A549 (cell line): ENCODE data around the gene SEC24B. TPM values are rescaled to one million over a fixed set of nuclear protein-coding genes. Genes with fewer than 3 reads are reported as not detected.
A peak's percentile ranks its signal among the peaks of the same experiment; 100 is the strongest.

Experiments
- ATAC-seq, 2 experiments: fragments of 200-7000 bp in 1 of 2; fragments of >200 bp in 1 of 2; cut with Nextera tagmentation in 1 of 2; cut with Tn5 transposase in 1 of 2; 3 replicates each; pipeline versions ENCODE4 v1.8.0 to v1.9.1; 2018 to 2020; ENCODE audit warnings: mild to moderate bottlenecking in 1 of 2, moderate library complexity in 1 of 2
- CTCF ChIA-PET: fragments of 300-600 bp; sonication (Branson Sonifier 250); formaldehyde crosslinking; extraction: SDS; loops from one replicate; lab custom pipeline; 2021; ENCODE audit warnings: antibody characterized with exemption, inconsistent platforms; lab: Yijun Ruan, JAX
- POLR2A ChIA-PET: fragments of 350-600 bp; formaldehyde crosslinking; extraction: SDS; loops from one replicate; lab custom pipeline; 2021; ENCODE audit warnings: antibody characterized with exemption, inconsistent platforms; lab: Yijun Ruan, JAX
- DNase-seq, 2 experiments: peaks; one replicate each; pipeline versions ENCODE4 v3.0.0 to v3.0.0-alpha.2; 2011 to 2016; ENCODE audit warnings: low read depth in 1 of 2, low spot score in 1 of 2
- FAIRE-seq: peaks from 2 replicates; lab custom pipeline; 2011; peaks lifted over from hg19 to GRCh38; lab: Jason Lieb, UNC
- H3K27ac ChIP-seq, 2 experiments: fragments of >200 bp; sonication (Bioruptor Twin); formaldehyde crosslinking; 3 replicates each; pipeline ENCODE4 v1.5.1; 2016 to 2017
- H3K4me1 ChIP-seq: fragments of >200 bp; sonication (Bioruptor Twin); formaldehyde crosslinking; 3 replicates; pipeline ENCODE4 v1.6.1; 2016
- H3K4me2 ChIP-seq: fragments of >200 bp; sonication (Bioruptor Twin); formaldehyde crosslinking; 3 replicates; pipeline ENCODE4 v1.6.1; 2016
- H3K4me3 ChIP-seq: fragments of >200 bp; sonication (Bioruptor Twin); formaldehyde crosslinking; 3 replicates; pipeline ENCODE4 v1.5.1; 2016
- H3K9me3 ChIP-seq: fragments of >200 bp; sonication (Bioruptor Twin); formaldehyde crosslinking; 3 replicates; pipeline ENCODE4 v1.6.1; 2016
- CEBPB ChIP-seq, 2 experiments: fragments of >200 bp in 1 of 2; sonication (Bioruptor Twin) in 1 of 2; formaldehyde crosslinking in 1 of 2; IDR thresholded peaks; 2 replicates each; pipeline ENCODE4 v1.6.1; 2012 to 2016
- CHD2 ChIP-seq: fragments of 150-350 bp; IDR thresholded peaks from 2 replicates; pipeline ENCODE4 v1.6.1; 2014; ENCODE audit warnings: low read length; ENCODE audit not compliant: partially characterized antibody
- JUN ChIP-seq, 2 experiments: fragments of >200 bp; sonication (Bioruptor Twin); formaldehyde crosslinking; IDR thresholded peaks; 2 replicates in 1 of 2; 3 replicates in 1 of 2; pipeline ENCODE4 v1.6.1; 2016 to 2017
- KDM1A ChIP-seq: fragments of 200-600 bp; sonication (generic); IDR thresholded peaks from 2 replicates; pipeline ENCODE4 v1.6.1; 2016; ENCODE audit warnings: low read depth, mild to moderate bottlenecking
- NFE2L2 ChIP-seq: fragments of 150-350 bp; conservative IDR thresholded peaks from 2 replicates; pipeline ENCODE4 v1.6.1; 2014; ENCODE audit warnings: low read length
- PHF8 ChIP-seq: fragments of 200-600 bp; sonication (generic); IDR thresholded peaks from 2 replicates; pipeline ENCODE4 v1.6.1; 2016; ENCODE audit warnings: low read depth, mild to moderate bottlenecking, antibody characterized with exemption, moderate library complexity, borderline replicate concordance
- POLR2A ChIP-seq: IDR thresholded peaks from 2 replicates; pipeline ENCODE4 v1.6.1; 2012; ENCODE audit warnings: mild to moderate bottlenecking, low read length
- SREBF2 ChIP-seq: fragments of 450-650 bp; IDR thresholded peaks from 2 replicates; pipeline ENCODE4 v1.6.1; 2014; ENCODE audit warnings: mild to moderate bottlenecking, moderate library complexity
- TP53 ChIP-seq: fragments of 250-450 bp; sonication (Bioruptor Pico); IDR thresholded peaks from 2 replicates; pipeline ENCODE4 v1.5.0; 2021; ENCODE audit warnings: mild to moderate bottlenecking, moderate library complexity
- ZC3H11A ChIP-seq: fragments of 450-650 bp; IDR thresholded peaks from 2 replicates; pipeline ENCODE4 v1.6.1; 2014; ENCODE audit warnings: antibody characterized with exemption, mild to moderate bottlenecking
- ZSCAN20 ChIP-seq: fragments of 250-450 bp; sonication (Bioruptor Pico); IDR thresholded peaks from 2 replicates; pipeline ENCODE4 v1.8.0; 2022; ENCODE audit warnings: mild to moderate bottlenecking, moderate library complexity
- WGBS: methylation state at CpG from one replicate; pipeline ENCODE4 v1.1.6; 2017; ENCODE audit errors: missing lambda C conversion rate; 5-methylcytosine and 5-hydroxymethylcytosine counted together
- polyA plus RNA-seq, 4 experiments: library from polyadenylated mRNA; depleted of rRNA in 3 of 4; stranded (reverse); fragments of >200 nt; fragmentation: RNase III in 1 of 4; extraction: RNeasy Plus Mini Kit Qiagen cat#74134 plus additional on column Dnase treatment in 1 of 4; gene quantifications; 2 replicates in 3 of 4; 3 replicates in 1 of 4; pipeline ENCODE4 v1.2.3, GENCODE V29; 2011 to 2017
- TF ChIP-seq, protein P1 (sequence below): fragments of 200-600 bp; sonication (generic); IDR thresholded peaks from 2 replicates; pipeline ENCODE4 v1.6.1; 2016; ENCODE audit warnings: antibody characterized with exemption, mild to moderate bottlenecking, moderate library complexity
- TF ChIP-seq, protein P2 (sequence below): fragments of >200 bp; sonication (Bioruptor Twin); formaldehyde crosslinking; IDR thresholded peaks from 3 replicates; pipeline ENCODE4 v1.6.1; 2016
- TF ChIP-seq, protein P3 (sequence below): IDR thresholded peaks from 2 replicates; pipeline ENCODE4 v1.6.1; 2012; ENCODE audit warnings: low read depth, borderline replicate concordance
- TF ChIP-seq, protein P4 (sequence below): fragments of >200 bp; sonication (Bioruptor Twin); formaldehyde crosslinking; IDR thresholded peaks from 3 replicates; pipeline ENCODE4 v1.5.1; 2016
- TF ChIP-seq, protein P5 (sequence below): fragments of 250-450 bp; sonication (Bioruptor Pico); IDR thresholded peaks from 2 replicates; pipeline ENCODE4 v1.5.0; 2020; ENCODE audit warnings: low read depth, mild to moderate bottlenecking, moderate library complexity
- TF ChIP-seq, protein P6 (sequence below): IDR thresholded peaks from 2 replicates; pipeline ENCODE4 v1.6.1; 2012

SEC24B gene
- polyA plus RNA-seq, 2 of the 4 experiments (the other 2 are of a cell fraction) = 13.8 to 40.0 TPM

DNA sequence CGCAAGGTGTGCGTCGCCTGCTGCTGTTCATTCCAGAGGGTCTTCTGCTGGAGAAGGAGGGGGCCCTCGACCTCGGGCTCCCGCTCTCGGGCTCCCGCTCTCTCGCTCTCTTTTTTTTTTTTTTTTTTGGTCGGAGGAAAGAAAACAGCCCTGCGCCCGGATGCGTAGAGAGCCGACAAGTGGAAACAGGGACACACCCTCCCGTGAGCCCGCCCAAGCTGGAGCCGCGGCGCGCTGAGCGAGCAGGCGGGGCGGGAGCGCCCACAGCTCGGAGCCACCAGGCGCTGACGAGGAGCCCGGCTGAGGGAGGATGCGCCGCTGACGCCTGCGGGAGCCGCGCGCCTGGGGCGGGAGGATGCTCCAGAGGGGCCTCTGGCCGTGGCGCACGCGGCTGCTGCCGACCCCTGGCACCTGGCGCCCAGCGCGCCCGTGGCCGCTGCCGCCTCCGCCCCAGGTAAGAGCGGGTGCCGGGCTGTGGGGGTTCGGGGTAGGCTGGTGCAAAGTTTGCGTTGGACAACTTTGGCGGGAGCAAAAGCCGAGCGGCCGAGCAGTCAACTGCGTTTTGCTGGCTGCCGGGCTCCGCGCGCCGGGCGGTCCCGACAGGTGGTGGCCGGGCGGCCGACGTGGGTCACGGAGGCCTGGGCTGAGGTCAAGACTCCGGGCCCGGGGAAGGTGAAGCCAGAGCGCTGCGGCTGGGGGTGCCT is 126.5 kb downstream of the SEC24B start, which contains the start of gene MCUB:
MCUB (plus strand) TSS at position 264 of the 704 bp plus-strand sequence; CDS start at position 356, 92 bp downstream.
- Histone ChIP-seq H3K4me3 (peak within 1 kb of the TSS; percentile 77), H3K27ac (peak within 1 kb of the TSS; percentile 81 to 92), H3K4me1 (peaks cover 11% of the 10 kb centered on the region; the same call in 1 of the 3 replicates), H3K9me3 (no peaks in the 10 kb centered on the region), H3K4me2 (peak within 1 kb of the TSS; percentile 83)
- FAIRE-seq = no peak
- DNase-seq = peak; percentile 82 to 85
- ChIA-PET CTCF (interaction anchor here (0.9 to 1.2 kb wide), 2 partner anchors 126 to 133 kb away, joined by 3 to 4 read pairs; partner anchors contain the start of gene SEC24B), POLR2A (interaction anchor here (0.6 to 1.0 kb wide), 4 partner anchors 53 to 410 kb away, joined by 3 to 4 read pairs (median 4); partner anchors contain the start of gene GAR1)
- ATAC-seq = peak; percentile 98
- 0% methylated on average over 7 of the region's 73 CpGs for WGBS
- TF ChIP-seq TP53 (CRISPR knock-in tag) = no peak
- TF ChIP-seq CEBPB (IDR thresholded peaks at IDR 0.05) = no peak
- TF ChIP-seq, protein P1, sequence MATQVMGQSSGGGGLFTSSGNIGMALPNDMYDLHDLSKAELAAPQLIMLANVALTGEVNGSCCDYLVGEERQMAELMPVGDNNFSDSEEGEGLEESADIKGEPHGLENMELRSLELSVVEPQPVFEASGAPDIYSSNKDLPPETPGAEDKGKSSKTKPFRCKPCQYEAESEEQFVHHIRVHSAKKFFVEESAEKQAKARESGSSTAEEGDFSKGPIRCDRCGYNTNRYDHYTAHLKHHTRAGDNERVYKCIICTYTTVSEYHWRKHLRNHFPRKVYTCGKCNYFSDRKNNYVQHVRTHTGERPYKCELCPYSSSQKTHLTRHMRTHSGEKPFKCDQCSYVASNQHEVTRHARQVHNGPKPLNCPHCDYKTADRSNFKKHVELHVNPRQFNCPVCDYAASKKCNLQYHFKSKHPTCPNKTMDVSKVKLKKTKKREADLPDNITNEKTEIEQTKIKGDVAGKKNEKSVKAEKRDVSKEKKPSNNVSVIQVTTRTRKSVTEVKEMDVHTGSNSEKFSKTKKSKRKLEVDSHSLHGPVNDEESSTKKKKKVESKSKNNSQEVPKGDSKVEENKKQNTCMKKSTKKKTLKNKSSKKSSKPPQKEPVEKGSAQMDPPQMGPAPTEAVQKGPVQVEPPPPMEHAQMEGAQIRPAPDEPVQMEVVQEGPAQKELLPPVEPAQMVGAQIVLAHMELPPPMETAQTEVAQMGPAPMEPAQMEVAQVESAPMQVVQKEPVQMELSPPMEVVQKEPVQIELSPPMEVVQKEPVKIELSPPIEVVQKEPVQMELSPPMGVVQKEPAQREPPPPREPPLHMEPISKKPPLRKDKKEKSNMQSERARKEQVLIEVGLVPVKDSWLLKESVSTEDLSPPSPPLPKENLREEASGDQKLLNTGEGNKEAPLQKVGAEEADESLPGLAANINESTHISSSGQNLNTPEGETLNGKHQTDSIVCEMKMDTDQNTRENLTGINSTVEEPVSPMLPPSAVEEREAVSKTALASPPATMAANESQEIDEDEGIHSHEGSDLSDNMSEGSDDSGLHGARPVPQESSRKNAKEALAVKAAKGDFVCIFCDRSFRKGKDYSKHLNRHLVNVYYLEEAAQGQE = no peak
- TF ChIP-seq, protein P2, sequence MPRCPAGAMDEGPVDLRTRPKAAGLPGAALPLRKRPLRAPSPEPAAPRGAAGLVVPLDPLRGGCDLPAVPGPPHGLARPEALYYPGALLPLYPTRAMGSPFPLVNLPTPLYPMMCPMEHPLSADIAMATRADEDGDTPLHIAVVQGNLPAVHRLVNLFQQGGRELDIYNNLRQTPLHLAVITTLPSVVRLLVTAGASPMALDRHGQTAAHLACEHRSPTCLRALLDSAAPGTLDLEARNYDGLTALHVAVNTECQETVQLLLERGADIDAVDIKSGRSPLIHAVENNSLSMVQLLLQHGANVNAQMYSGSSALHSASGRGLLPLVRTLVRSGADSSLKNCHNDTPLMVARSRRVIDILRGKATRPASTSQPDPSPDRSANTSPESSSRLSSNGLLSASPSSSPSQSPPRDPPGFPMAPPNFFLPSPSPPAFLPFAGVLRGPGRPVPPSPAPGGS = no peak
- TF ChIP-seq JUN (IDR thresholded peaks at IDR 0.05) = peak in 1 of 2 experiments; percentile 33; a peak in 1 of 5 replicates
- TF ChIP-seq, protein P3, sequence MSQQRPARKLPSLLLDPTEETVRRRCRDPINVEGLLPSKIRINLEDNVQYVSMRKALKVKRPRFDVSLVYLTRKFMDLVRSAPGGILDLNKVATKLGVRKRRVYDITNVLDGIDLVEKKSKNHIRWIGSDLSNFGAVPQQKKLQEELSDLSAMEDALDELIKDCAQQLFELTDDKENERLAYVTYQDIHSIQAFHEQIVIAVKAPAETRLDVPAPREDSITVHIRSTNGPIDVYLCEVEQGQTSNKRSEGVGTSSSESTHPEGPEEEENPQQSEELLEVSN = peak; percentile 74; the same call in 1 of the 2 replicates
- TF ChIP-seq, protein P4, sequence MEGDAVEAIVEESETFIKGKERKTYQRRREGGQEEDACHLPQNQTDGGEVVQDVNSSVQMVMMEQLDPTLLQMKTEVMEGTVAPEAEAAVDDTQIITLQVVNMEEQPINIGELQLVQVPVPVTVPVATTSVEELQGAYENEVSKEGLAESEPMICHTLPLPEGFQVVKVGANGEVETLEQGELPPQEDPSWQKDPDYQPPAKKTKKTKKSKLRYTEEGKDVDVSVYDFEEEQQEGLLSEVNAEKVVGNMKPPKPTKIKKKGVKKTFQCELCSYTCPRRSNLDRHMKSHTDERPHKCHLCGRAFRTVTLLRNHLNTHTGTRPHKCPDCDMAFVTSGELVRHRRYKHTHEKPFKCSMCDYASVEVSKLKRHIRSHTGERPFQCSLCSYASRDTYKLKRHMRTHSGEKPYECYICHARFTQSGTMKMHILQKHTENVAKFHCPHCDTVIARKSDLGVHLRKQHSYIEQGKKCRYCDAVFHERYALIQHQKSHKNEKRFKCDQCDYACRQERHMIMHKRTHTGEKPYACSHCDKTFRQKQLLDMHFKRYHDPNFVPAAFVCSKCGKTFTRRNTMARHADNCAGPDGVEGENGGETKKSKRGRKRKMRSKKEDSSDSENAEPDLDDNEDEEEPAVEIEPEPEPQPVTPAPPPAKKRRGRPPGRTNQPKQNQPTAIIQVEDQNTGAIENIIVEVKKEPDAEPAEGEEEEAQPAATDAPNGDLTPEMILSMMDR = no peak
- 0 out of 2 replicates have a peak, but pooled peaks have one; percentile 38 for TF ChIP-seq KDM1A
- TF ChIP-seq CHD2 = no peak
- no peak for TF ChIP-seq SREBF2
- no peak for TF ChIP-seq ZC3H11A
- TF ChIP-seq, protein P5, sequence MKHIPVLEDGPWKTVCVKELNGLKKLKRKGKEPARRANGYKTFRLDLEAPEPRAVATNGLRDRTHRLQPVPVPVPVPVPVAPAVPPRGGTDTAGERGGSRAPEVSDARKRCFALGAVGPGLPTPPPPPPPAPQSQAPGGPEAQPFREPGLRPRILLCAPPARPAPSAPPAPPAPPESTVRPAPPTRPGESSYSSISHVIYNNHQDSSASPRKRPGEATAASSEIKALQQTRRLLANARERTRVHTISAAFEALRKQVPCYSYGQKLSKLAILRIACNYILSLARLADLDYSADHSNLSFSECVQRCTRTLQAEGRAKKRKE (CRISPR knock-in tag) = no peak
- TF ChIP-seq ZSCAN20 (CRISPR knock-in tag) = no peak
- no peak for TF ChIP-seq NFE2L2
- 0 out of 2 replicates have a peak, but pooled peaks have one; percentile 3 for TF ChIP-seq PHF8
- TF ChIP-seq, protein P6, sequence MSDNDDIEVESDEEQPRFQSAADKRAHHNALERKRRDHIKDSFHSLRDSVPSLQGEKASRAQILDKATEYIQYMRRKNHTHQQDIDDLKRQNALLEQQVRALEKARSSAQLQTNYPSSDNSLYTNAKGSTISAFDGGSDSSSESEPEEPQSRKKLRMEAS = peak; percentile 65; the same call in 1 of the 2 replicates
- TF ChIP-seq POLR2A = peak; percentile 43; the same call in 1 of the 2 replicates
